NCI-H748 treated with DMSO at 0.1 percent for 48 hours (cell line): ENCODE data around the gene SLC7A6OS.

Experiments
- DNase-seq: peaks from one replicate; lab custom pipeline; 2025; lab: John Stamatoyannopoulos, UW

Gene SLC7A6OS

GRCh38 chr16:68279726-68280558, 30.8 kb downstream of the SLC7A6OS start:
- no peak for DNase-seq

- DNase-seq = no peak
Measured at GRCh38 chr16:68276223-68276622, 34.5 kb downstream of the SLC7A6OS start.

DNA sequence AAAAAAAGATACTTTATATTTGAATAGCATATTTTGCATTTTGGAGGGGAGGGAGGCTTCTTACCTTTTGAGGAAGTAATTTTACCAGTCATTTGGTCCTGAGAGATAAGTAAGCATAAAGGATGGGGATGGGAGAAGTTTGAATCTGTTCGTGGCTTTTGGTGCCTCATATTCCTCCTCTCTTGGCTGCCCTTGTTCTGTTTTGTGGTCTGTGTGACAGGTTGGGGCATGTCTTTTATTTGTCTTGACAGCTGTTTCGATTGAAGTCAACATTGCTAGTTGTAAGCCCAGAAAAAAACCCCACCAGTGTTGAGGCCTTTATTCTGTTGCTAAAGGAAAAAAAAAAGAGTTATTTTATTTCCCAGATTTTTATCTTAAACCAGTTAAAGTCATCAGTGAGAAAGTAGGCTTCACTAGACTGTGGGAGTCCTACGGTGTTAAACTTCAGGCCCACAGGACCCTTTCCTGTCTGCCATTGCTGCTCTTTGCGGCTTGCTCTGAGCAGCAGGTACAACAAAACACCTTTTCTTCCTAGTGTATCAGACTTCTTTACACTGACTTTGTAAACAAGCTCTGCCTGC, 35.0 kb downstream of the SLC7A6OS start:
- no peak for DNase-seq

DNA sequence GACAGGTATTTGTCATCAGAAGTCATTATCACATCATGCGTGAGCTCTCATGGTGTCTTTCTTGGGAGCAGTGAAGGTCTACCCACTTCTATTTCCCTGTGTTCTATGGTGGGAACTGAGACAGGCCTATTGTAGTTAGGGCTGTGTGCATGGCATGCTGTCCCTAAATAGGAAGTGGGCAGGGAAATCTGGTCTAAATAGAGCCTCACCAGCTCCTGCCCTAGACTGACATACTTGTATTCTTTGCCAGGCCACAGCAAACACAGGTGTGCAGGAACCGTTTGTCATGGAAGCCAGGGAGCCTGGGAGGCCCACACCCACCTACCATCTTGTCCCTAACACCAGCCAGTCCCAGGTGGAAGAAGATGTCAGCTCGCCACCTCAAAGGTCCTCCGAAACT, 36.3 kb downstream of the SLC7A6OS start:
- DNase-seq = no peak

DNA sequence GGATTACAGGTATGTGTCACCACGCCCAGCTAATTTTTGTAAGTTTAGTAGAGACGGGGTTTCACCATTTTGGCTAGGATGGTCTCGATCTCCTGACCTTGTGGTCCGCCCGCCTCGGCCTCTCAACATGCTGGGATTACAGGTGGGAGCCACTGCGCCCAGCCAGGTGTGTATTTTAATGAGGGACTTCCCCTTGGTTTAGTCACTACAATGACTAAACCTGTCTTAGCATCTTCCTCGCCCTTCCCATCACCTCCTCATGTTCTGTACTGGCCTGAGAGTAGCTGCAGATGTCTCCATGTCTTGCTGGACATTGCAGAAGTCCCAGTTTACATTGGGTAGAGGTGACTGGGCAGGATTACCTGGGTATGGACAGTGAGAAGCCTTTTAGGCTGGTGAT, 36.9 kb downstream of the SLC7A6OS start:
- DNase-seq = no peak

DNA sequence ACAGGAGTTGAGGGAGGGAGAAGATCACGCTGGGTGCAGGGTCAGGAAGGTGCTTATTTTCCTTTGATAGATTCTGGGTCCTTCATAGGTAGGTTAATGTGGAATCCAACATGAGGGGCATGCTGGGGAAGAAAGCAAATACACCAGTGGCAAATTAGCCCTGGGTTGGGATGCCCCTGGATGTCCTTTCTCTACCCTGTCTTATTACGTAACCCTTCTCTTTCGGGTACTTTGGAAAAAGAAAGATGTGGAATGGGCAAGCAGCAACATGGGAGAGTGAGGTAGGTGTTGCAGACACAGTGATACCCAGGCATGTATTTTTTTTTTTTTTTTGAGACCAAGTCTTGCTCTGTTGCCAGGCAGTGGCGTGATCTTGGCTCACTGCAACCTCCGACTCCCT, 37.3 kb downstream of the SLC7A6OS start:
- DNase-seq = no peak

DNA sequence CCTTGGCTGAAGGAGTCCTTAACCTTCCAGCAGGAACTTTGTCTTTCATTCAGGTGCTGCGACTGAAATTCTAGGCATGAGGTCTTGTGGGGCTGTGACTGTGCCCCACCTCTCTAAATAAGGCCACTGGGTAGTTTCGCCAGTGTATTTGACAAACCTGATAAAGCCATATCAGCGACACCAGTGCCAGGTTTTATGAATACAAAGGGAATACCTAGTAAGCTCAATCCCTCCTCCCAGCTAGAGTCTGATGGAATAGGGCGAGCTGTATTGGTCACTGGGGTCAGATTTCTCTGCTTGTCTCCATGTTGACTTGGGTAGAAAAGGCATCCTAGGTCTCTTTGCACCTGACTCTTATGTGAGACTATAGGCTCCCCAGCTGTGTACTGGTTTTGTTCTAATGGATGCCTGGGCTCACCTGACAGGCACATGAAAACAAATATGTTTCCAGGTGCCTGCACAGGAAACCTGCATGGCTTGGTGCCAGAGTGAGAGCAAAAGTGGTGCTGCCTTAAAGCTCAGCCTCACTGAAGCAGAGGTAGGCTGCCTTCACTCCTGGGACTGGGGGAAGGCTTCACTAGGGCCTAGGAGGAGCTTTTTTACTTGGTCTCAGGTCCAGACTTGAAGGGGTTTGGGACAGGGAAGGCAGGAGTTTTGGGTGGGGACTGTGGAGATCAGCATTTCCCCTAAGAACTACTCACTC, 38.1 kb downstream of the SLC7A6OS start:
- no peak for DNase-seq

- no peak for DNase-seq
Measured at GRCh38 chr16:68270353-68270752, 40.4 kb downstream of the SLC7A6OS start.

DNA sequence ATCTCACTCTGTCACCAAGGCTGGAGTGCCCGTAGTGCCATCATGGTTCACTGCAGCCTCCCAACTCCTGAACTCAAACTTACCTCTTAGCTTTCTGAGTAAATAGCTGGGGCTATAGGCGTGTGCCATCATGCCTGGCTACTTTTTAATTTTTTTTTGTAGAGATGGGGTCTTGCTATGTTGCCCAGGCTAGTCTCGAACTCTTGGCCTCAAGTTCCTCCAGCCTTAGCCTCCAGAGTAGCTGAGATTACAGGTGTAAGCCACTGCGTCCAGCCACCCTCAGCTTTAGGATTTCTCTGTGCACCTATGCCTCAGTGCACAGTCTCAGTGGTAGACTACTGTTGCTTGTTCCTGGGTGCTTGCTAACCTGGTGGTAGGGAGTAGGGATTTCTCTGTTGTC, 41.0 kb downstream of the SLC7A6OS start:
- no peak for DNase-seq

GRCh38 chr16:68267612-68268405, 42.9 kb downstream of the SLC7A6OS start:
- no peak for DNase-seq

- no peak for DNase-seq
Measured at GRCh38 chr16:68265078-68265920, 45.4 kb downstream of the SLC7A6OS start.

GRCh38 chr16:68264128-68265077, 46.3 kb downstream of the SLC7A6OS start, which contains the start of gene SLC7A6:
Gene SLC7A6 (plus strand): TSS chr16:68264526. CDS start chr16:68274727, 10,201 bp downstream.
- no peak for DNase-seq

DNA sequence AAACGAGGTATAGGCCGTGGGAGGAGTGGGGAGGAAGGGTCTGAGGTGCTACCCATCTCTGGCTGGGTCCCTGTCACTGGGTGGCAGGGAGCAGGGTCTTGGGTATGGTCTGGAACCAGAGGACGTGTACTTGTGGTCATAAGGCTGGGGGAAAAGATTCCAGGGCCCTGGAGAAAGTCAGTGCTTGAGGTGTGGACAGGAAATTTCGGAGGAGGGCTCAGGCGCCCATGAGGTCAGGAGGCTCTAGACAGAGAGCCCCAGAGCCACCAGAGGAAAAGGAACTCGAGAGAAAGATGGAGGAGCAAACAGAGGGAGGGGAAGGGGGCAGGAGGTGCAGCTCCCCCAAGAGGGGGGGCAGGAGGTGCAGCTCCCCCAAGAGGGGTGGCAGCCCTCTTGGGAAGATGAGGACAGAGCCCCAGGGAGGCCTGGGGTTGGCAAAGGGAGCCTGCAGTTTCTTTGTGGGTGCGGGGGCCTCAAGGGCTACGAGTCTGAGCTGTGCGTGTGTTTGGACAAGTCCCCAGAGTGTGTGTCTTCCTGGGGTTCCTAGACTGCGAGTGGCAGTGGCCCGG, 47.1 kb downstream of the SLC7A6OS start:
- DNase-seq = no peak

DNA sequence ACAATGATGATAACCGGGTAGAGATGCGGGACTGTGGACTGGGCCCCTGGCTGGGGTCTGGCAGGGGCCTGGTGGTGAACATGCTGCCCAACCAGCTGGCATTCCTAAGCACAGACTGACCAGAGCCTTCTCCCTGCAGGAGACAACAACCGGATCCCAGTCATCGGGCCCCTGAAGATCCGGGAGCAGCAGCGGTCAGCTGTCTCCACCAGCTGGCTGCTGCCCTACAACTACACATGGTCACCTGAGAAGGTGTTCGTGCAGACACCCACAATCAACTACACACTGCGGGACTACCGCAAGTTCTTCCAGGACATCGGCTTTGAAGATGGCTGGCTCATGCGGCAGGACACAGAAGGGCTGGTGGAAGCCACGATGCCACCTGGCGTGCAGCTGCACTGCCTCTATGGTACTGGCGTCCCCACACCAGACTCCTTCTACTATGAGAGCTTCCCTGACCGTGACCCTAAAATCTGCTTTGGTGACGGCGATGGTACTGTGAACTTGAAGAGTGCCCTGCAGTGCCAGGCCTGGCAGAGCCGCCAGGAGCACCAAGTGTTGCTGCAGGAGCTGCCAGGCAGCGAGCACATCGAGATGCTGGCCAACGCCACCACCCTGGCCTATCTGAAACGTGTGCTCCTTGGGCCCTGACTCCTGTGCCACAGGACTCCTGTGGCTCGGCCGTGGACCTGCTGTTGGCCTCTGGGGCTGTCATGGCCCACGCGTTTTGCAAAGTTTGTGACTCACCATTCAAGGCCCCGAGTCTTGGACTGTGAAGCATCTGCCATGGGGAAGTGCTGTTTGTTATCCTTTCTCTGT, 51.5 kb downstream of the SLC7A6OS start:
- no peak for DNase-seq

DNA sequence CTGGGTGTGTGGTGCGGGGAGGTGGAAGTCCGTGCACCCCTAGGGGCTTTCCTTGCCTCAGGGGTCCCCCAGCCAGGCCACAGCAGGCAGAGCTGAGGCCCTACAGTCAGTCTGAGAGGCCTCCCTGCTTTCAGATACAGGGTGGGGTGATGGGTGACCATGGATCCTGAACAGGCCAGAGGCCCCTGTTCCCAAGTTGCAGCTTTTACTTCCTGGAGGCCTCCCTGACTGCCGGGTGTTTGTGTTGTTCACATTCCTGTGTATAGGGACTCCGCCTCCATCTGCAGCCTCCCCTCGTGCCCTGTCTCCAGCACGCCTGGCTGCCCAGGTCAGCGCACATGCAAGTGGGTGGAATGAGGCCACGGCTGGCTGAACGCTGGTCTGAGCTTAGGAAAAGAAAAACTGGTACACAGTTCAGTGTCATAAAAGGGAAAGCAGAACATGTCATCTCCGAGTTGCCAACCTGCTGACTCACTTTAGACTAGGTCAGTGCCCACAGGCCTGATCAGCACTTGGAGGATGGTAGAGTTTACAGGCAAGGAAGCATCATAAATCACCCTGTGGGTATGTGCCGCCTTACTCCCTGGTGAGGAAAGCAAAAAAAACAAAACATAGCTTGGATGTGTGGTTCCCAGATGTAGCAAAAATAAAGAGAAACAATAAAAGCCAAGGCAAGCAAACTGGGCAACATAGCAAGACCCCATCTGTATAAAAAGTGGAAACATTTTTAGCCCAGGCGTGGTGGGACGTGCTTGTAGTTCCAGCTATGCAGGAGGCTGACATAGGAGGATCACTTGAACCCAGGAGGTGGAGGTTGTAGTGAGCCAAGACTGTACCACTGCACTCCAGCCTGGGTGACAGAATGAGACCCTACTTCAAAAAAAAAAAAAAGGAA, 52.6 kb downstream of the SLC7A6OS start:
- no peak for DNase-seq

DNA sequence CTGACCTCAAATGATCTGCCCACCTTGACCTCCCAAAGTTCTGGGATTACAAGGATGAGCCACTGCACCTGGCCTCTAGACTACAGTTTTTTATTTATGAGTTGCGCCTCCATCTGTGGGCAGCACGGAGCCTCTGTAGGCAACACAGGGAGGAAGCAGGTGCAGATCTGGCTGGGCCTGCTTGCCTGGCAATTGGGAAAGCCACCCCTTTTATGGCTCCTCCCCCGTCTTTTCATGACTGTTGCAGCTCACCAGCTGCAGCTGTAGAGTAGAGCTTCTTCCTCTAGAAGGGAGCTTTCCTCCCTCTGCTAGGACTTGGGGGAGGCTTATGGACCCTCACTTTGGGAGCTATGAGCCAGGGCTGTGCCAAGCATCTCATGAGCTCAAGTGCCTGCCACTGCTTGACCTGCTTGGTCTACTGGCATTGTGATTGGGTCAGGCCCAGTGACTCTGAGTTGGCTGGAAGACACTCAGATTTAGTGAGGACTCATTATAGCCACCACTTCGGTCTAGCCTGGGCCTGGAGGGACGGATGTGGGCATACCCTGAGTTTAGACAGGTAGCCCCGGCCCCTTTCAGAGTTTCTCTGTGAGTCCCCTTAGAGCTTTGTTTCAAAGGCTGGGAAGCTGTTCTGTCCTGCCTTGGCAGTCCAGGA, 53.4 kb downstream of the SLC7A6OS start:
- no peak for DNase-seq

DNA sequence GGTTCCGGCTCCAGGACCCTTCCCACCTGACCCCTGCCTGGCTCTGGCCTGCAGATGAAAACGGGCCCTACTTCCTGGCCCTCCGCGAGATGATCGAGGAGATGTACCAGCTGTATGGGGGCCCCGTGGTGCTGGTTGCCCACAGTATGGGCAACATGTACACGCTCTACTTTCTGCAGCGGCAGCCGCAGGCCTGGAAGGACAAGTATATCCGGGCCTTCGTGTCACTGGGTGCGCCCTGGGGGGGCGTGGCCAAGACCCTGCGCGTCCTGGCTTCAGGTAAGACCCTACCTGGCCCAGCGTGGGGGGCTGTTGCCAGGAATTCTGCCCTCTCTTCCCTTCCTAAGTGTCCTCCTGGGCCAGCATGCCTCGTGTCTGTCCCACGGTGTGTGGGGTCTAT, 55.0 kb downstream of the SLC7A6OS start:
- no peak for DNase-seq
